ENCODE measurements around the gene LNX1.

LNX1 gene

DNA sequence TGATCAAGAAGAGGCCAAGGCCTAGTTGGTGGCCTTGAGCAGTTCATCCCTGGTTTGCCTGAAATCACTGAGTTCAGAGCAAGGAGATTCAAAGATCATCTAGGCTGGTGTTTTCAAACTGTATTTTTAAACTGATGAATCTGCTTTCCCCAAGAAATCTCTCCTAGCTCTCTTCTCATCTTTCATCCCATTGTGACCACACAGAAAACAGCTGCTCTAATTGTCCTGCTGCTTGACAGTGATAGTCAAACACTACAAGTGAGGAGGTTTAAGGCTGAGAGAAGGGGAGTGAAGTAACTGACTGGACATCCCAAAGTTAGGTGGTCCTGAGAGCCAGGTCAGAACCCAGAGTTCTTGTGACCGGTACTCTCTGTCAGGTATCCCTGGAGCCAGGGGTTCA, 91.5 kb downstream of the LNX1 start:
- DNase-seq (ENCODE audit: low spot score) (no peak), ATAC-seq (ENCODE audit: low read depth) (no peak)
- no peaks in the 10 kb centered on the region for H3K4me1 ChIP-seq (ENCODE audit: insufficient read depth, poor library complexity, severe bottlenecking)
- H3K4me3 ChIP-seq (ENCODE audit: severe bottlenecking) = no peak overlapping the region
- H3K36me3 ChIP-seq (ENCODE audit: low read depth) = no peaks in the 10 kb centered on the region
- H3K9me3 ChIP-seq (ENCODE audit: severe bottlenecking) = no peaks in the 10 kb centered on the region
- no peaks in the 10 kb centered on the region for H3K27me3 ChIP-seq (ENCODE audit: insufficient read depth, poor library complexity, severe bottlenecking)
- TF ChIP-seq, protein P1, sequence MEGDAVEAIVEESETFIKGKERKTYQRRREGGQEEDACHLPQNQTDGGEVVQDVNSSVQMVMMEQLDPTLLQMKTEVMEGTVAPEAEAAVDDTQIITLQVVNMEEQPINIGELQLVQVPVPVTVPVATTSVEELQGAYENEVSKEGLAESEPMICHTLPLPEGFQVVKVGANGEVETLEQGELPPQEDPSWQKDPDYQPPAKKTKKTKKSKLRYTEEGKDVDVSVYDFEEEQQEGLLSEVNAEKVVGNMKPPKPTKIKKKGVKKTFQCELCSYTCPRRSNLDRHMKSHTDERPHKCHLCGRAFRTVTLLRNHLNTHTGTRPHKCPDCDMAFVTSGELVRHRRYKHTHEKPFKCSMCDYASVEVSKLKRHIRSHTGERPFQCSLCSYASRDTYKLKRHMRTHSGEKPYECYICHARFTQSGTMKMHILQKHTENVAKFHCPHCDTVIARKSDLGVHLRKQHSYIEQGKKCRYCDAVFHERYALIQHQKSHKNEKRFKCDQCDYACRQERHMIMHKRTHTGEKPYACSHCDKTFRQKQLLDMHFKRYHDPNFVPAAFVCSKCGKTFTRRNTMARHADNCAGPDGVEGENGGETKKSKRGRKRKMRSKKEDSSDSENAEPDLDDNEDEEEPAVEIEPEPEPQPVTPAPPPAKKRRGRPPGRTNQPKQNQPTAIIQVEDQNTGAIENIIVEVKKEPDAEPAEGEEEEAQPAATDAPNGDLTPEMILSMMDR (IDR thresholded peaks at IDR 0.05; ENCODE audit: poor library complexity, severe bottlenecking) = no peak
- H3K27ac ChIP-seq (ENCODE audit: poor library complexity, severe bottlenecking) = no peak overlapping the region

DNA sequence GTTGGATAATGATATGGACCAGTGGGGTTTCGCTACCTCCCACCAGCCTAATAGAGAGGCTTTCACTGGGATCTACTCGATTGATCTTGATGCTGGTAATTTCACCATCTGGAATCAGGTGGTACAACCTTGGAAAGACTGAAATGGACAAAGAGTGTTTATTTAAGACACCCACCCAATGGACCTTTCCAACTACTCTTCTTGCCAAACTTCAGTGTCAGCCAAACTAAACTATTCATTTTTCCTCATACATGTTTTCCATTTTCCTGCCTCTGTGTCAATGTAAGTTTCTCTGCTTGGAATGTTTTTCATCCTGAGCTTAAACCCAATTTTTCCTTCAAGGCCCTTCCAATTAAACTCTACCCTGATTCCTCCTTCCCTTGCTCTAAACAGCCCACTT, 92.6 kb downstream of the LNX1 start:
- ATAC-seq (ENCODE audit: low read depth) (no peak), DNase-seq (ENCODE audit: low spot score) (no peak)
- H3K27me3 ChIP-seq (ENCODE audit: insufficient read depth, poor library complexity, severe bottlenecking) = no peaks in the 10 kb centered on the region
- no peak overlapping the region for H3K4me3 ChIP-seq (ENCODE audit: severe bottlenecking)
- no peak overlapping the region for H3K27ac ChIP-seq (ENCODE audit: poor library complexity, severe bottlenecking)
- H3K4me1 ChIP-seq (ENCODE audit: insufficient read depth, poor library complexity, severe bottlenecking) = no peaks in the 10 kb centered on the region
- H3K9me3 ChIP-seq (ENCODE audit: severe bottlenecking) = no peaks in the 10 kb centered on the region
- TF ChIP-seq, protein P1 (IDR thresholded peaks at IDR 0.05; ENCODE audit: poor library complexity, severe bottlenecking) = no peak
- no peaks in the 10 kb centered on the region for H3K36me3 ChIP-seq (ENCODE audit: low read depth)

DNA sequence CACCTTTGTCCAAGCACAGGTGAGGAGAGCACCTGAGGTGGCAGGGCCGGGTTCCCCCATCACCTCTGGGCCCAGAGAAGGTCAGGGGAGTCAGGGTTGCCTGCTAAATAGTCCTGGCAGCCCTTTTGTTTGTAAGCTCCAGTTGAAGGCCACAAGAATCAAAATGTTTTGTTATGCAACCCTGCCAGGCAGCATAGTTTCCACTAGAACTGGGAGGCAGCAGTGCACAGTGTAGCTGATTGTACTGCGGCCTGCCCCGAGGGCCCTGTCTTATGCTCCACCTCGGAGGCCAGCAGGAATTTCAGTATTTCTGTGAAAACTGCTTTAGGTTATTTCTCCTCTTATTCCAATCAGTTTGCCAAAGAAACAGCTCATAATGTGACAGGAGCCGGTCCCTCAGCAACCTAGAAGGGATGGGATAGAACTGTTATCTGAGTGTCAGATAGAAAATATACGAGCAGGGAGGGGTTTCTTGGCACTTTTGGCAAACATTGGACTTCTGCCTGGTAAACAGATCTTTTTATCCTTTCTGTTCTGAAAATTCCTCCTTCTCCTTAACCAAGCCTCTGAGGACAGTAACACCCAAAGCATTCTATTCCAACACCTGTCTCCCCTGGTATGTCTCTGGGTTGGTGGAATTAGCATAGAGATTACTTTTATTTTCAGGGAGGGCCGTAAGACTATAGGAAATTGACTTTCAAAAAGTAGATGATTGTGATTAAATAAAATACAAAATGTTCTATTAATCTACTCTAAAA, 93.6 kb downstream of the LNX1 start:
- Histone ChIP-seq H3K27ac (ENCODE audit: poor library complexity, severe bottlenecking) (no peak overlapping the region), H3K9me3 (ENCODE audit: severe bottlenecking) (no peaks in the 10 kb centered on the region), H3K4me3 (ENCODE audit: severe bottlenecking) (no peak overlapping the region), H3K36me3 (ENCODE audit: low read depth) (no peaks in the 10 kb centered on the region), H3K4me1 (ENCODE audit: insufficient read depth, poor library complexity, severe bottlenecking) (no peaks in the 10 kb centered on the region), H3K27me3 (ENCODE audit: insufficient read depth, poor library complexity, severe bottlenecking) (no peaks in the 10 kb centered on the region)
- peak; percentile 53; the same call in 1 of the 3 replicates for ATAC-seq (ENCODE audit: low read depth)
- DNase-seq (ENCODE audit: low spot score) = no peak
- TF ChIP-seq, protein P1 (IDR thresholded peaks at IDR 0.05; ENCODE audit: poor library complexity, severe bottlenecking) = no peak

DNA sequence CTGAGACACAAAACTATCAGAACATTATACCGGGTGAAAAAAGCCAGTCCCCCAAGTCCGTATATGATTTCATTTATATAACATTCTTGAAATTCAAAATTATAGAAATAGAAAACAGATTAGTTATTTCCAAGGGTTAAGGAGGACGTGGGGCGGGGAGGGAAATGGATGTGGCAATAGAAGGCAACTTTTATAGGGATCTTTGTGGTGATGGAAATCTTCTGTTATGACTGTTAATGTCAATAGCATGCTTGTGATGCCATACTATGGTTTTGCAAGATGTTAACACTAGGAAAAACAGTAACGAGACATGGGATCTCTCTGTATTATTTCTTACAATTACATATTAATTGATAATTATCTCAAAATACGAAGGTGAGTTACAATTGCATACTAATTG, 96.4 kb downstream of the LNX1 start:
- ATAC-seq (ENCODE audit: low read depth) (no peak), DNase-seq (ENCODE audit: low spot score) (no peak)
- Histone ChIP-seq H3K27me3 (ENCODE audit: insufficient read depth, poor library complexity, severe bottlenecking) (no peaks in the 10 kb centered on the region), H3K4me3 (ENCODE audit: severe bottlenecking) (no peak overlapping the region), H3K36me3 (ENCODE audit: low read depth) (no peaks in the 10 kb centered on the region), H3K9me3 (ENCODE audit: severe bottlenecking) (no peaks in the 10 kb centered on the region), H3K4me1 (ENCODE audit: insufficient read depth, poor library complexity, severe bottlenecking) (peaks cover 3% of the 10 kb centered on the region), H3K27ac (ENCODE audit: poor library complexity, severe bottlenecking) (no peak overlapping the region)
- TF ChIP-seq, protein P1 (IDR thresholded peaks at IDR 0.05; ENCODE audit: poor library complexity, severe bottlenecking) = no peak

DNA sequence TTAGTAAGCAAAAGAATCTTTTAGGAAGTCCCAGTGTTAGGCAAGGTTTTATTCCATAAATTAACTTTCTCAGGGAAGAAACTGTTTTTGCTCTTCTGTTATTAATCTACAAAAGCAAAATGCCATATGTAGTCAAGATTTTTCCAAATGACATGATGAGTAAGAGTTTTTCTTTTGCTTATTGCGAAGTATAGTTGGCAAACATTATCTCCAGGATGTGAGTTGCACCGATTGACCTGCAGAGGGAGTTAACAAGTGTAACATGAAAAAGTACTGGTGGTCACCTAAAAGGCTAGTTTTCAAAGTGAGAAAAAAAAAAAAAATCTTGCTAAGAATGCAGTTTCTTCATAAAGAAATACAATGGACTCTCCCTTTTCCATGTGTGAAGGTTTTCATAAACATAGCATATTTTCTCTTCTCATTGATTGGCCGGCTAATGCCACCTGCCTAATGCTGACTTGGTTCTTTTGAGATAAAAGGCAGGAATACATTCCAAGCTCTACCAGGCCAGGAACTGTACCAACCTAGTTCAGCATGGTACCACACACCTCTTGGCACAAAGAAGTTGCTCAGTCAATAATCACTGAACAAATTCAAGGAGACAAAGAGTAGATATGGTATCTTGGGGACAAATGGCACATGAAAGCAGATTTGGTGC, 100.2 kb downstream of the LNX1 start:
- Histone ChIP-seq H3K4me1 (ENCODE audit: insufficient read depth, poor library complexity, severe bottlenecking) (peaks cover 3% of the 10 kb centered on the region), H3K36me3 (ENCODE audit: low read depth) (no peaks in the 10 kb centered on the region), H3K27ac (ENCODE audit: poor library complexity, severe bottlenecking) (no peak overlapping the region), H3K4me3 (ENCODE audit: severe bottlenecking) (no peak overlapping the region), H3K9me3 (ENCODE audit: severe bottlenecking) (no peaks in the 10 kb centered on the region), H3K27me3 (ENCODE audit: insufficient read depth, poor library complexity, severe bottlenecking) (no peaks in the 10 kb centered on the region)
- DNase-seq (ENCODE audit: low spot score) (no peak), ATAC-seq (ENCODE audit: low read depth) (peak; percentile 58)
- TF ChIP-seq, protein P1 (IDR thresholded peaks at IDR 0.05; ENCODE audit: poor library complexity, severe bottlenecking) = peak; percentile 84
